Lung (tissue), 12 donors: ENCODE data around the gene EPB41L4A. TPM values are rescaled to one million over a fixed set of nuclear protein-coding genes. Genes with fewer than 3 reads are reported as not detected.

Source experiments
- ATAC-seq: fragments of 200-7000 bp; cut with Tn5 transposase; one replicate; pipeline ENCODE4 v1.9.1; 2020; ENCODE audit warnings: moderate number of reproducible peaks; ENCODE audit not compliant: insufficient read depth, low FRiP score
- DNase-seq, 3 donors: peaks; one replicate each; pipeline ENCODE4 v3.0.0-alpha.2; 2013 to 2017
- H3K27ac ChIP-seq, 2 donors: one replicate each; pipeline ENCODE4 v1.5.1; 2013; ENCODE audit warnings: mild to moderate bottlenecking in 2 of 2, moderate library complexity in 2 of 2, control low read depth in 1 of 2, inconsistent platforms in 1 of 2, low read depth in 1 of 2, low read length in 1 of 2
- H3K27me3 ChIP-seq, 3 donors: one replicate each; pipeline ENCODE4 v1.5.1; 2013; ENCODE audit warnings: low read length in 2 of 3; ENCODE audit not compliant: control insufficient read depth in 3 of 3, insufficient read depth in 3 of 3
- H3K36me3 ChIP-seq, 4 donors: one replicate each; pipeline ENCODE4 v1.5.1; 2013; ENCODE audit warnings: low read length in 4 of 4, mild to moderate bottlenecking in 1 of 4, moderate library complexity in 1 of 4; ENCODE audit not compliant: control insufficient read depth in 4 of 4, insufficient read depth in 4 of 4
- H3K4me1 ChIP-seq, 5 donors: one replicate each; pipeline ENCODE4 v1.5.1; 2013; ENCODE audit warnings: low read length in 5 of 5, mild to moderate bottlenecking in 2 of 5, moderate library complexity in 1 of 5; ENCODE audit not compliant: control insufficient read depth in 5 of 5, insufficient read depth in 5 of 5
- H3K4me3 ChIP-seq: one replicate; pipeline ENCODE4 v1.5.1; 2013; ENCODE audit warnings: mild to moderate bottlenecking, control low read depth, moderate library complexity
- H3K9ac ChIP-seq, 2 donors: one replicate each; pipeline ENCODE4 v1.5.1; 2013; ENCODE audit warnings: low read length in 2 of 2, control low read depth in 1 of 2; ENCODE audit not compliant: insufficient read depth in 1 of 2
- H3K9me3 ChIP-seq, 4 donors: one replicate each; pipeline ENCODE4 v1.5.1; 2013; ENCODE audit warnings: low read length in 3 of 4, mild to moderate bottlenecking in 1 of 4, moderate library complexity in 1 of 4; ENCODE audit not compliant: control insufficient read depth in 4 of 4, insufficient read depth in 3 of 4
- WGBS, 2 donors: extraction: QIAGEN DNeasy Blood & Tissue Kit; methylation state at CpG; one replicate each; pipeline ENCODE4 v1.1.7; 2013; 5-methylcytosine and 5-hydroxymethylcytosine counted together
- polyA plus RNA-seq, 2 donors: library from polyadenylated mRNA; stranded (reverse); fragments of 200-250 nt; gene quantifications; one replicate each; pipeline ENCODE4 v1.2.1, GENCODE V29; 2013
- total RNA-seq, 2 donors: library from RNA; depleted of rRNA in 1 of 2; stranded (reverse); fragments of >200 nt in 1 of 2; gene quantifications; one replicate each; pipeline ENCODE4 v1.2.1, GENCODE V29; 2014 to 2021
- TF ChIP-seq, protein P1 (sequence below): IDR thresholded peaks from 2 replicates; pipeline ENCODE4 v1.5.1; 2012; ENCODE audit warnings: mild to moderate bottlenecking; ENCODE audit errors: control extremely low read depth, extremely low read depth
- donor health status: control.
- donor health status: control.
- donor health status: Bipolar disorder and iron deficiency.
- donor health status: healthy.
- donor health status: DM: yes; HTN: yes; CAD: no.

The EPB41L4A gene
- total and polyA plus RNA-seq, 4 donors: 4.6 to 44.5 (median 14.9) TPM

DNA sequence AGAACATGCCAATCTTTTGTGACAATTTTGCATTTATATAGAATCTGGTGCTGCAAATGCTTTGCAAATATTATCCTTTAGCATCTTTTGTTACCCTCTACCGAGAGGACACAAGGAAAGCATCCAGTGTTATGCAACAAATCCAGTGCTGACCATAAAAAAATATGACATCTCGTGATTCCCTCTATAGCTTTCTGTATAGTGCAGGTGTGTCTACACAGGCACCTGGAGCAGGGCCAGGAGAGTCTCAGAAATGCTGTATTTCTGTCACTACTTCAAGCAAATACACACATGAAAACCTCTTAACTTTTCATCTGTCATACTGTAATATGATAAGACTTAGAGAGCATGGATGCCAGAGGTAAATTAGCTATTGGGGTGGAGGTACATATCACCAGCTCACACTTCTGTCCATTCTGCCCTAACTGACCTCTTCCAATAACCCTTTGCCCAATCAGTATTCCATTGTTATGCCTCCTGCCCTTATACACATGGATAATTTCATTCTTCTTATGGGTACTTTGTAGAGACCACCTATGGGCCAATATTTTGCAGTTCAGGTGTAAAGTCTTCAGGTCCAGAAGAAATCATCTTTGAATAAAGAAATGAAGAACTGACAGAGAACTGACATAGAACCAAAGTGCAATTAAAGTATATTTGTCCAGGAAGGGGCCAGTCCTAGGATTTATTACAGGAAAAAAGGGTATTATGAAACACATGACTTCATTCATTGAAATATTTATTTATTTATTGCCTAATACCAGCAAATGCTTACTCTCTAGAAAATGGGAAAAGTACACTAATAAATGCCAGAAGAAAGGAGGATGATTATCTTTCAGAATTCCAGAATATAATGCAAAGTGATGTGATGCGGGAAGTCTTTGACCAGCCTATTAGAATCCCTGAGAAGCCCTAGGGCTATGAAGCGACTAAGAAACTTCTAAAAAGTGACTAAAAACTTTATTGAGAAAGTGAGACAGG, 106.5 kb downstream of the EPB41L4A start:
- H3K9me3 ChIP-seq: peaks cover 0 to 2% (median 0%) of the 10 kb centered on the region in 4 donors
- H3K27me3 ChIP-seq: no peaks in the 10 kb centered on the region
- no peak overlapping the region for H3K27ac ChIP-seq
- no peak overlapping the region for H3K4me3 ChIP-seq
- H3K9ac ChIP-seq: no peak overlapping the region
- H3K36me3 ChIP-seq: no peaks in the 10 kb centered on the region
- ATAC-seq: peak; percentile 27
- H3K4me1 ChIP-seq: peaks cover 0 to 8% (median 0%) of the 10 kb centered on the region in 5 donors
- WGBS, 2 donors: 82 to 88% methylated on average over 4 of the region's 4 CpGs
- TF ChIP-seq, protein P1, sequence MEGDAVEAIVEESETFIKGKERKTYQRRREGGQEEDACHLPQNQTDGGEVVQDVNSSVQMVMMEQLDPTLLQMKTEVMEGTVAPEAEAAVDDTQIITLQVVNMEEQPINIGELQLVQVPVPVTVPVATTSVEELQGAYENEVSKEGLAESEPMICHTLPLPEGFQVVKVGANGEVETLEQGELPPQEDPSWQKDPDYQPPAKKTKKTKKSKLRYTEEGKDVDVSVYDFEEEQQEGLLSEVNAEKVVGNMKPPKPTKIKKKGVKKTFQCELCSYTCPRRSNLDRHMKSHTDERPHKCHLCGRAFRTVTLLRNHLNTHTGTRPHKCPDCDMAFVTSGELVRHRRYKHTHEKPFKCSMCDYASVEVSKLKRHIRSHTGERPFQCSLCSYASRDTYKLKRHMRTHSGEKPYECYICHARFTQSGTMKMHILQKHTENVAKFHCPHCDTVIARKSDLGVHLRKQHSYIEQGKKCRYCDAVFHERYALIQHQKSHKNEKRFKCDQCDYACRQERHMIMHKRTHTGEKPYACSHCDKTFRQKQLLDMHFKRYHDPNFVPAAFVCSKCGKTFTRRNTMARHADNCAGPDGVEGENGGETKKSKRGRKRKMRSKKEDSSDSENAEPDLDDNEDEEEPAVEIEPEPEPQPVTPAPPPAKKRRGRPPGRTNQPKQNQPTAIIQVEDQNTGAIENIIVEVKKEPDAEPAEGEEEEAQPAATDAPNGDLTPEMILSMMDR: no peak
- DNase-seq: peak in 2 of 3 donors; percentile 10 to 23

DNA sequence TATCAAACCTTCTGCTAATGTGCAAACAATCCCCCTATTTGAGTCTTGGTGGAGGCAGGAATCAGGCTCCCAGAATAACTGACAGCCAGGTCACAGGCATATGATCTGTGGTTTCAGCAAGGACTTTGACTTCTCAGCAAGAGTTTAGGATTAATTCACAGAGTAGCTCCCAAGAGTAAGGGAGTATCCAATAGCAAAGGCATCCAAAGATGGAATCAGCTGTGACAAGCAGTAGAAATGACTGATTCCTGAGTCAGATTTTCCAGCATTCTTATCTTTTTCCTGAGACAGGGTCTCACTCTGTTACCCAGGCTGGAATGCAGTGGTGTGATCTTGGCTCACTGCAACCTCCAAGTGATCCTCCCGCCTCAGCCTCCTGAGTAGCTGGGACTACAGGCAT, 108.3 kb downstream of the EPB41L4A start:
- Histone ChIP-seq H3K9me3 (no peaks in the 10 kb centered on the region), H3K4me3 (no peak overlapping the region), H3K27me3 (no peaks in the 10 kb centered on the region), H3K36me3 (no peaks in the 10 kb centered on the region), H3K9ac (no peak overlapping the region), H3K27ac (no peak overlapping the region), H3K4me1 (peaks cover 0 to 10% (median 0%) of the 10 kb centered on the region in 5 donors)
- DNase-seq: no peak
- no peak for ATAC-seq
- WGBS, 2 donors: 96% methylated on average over 1 of the region's 1 CpG
- TF ChIP-seq, protein P1: no peak

DNA sequence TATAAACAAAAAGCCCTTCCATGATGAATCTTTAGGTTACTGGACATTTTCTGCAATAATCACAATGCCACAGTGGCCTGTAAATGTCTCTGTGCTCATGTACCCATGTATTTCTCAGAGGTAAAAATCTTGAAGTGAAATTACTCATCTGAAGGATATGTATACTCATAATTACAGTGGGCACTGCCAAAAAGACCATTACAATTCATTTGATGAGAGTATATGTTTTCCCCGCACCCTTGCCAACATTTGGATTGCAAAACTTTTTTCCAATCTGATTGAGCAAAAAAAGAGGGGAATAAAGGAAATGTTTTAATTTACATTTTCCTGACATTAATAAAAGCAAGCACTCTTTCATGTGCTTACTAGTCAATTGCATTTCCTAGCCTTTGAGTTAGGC, 110.5 kb downstream of the EPB41L4A start:
- no peak overlapping the region for H3K4me3 ChIP-seq
- peaks cover 0 to 14% (median 0%) of the 10 kb centered on the region in 5 donors for H3K4me1 ChIP-seq
- no peaks in the 10 kb centered on the region for H3K9me3 ChIP-seq
- TF ChIP-seq, protein P1: no peak
- DNase-seq: no peak
- H3K36me3 ChIP-seq: no peaks in the 10 kb centered on the region
- H3K9ac ChIP-seq: no peak overlapping the region
- WGBS, 2 donors: 90 to 91% methylated on average over 1 of the region's 1 CpG
- no peak overlapping the region for H3K27ac ChIP-seq
- no peak for ATAC-seq
- H3K27me3 ChIP-seq: no peaks in the 10 kb centered on the region
